ENCODE results near the gene LRRTM4.
"Not testable (repeated sequence)": the region's sequence is repeated elsewhere in the genome, so short reads cannot be mapped to it uniquely, and the experiment has no call there.

Gene LRRTM4

GRCh38 chr2:77161009-77161408 is 361.2 kb downstream of the LRRTM4 start:
- Histone ChIP-seq H3K36me3 (ENCODE audit: insufficient read depth, low read length) (no peaks in the 10 kb centered on the region), H3K9ac (ENCODE audit: low read length) (no peak overlapping the region), H3K4me1 (ENCODE audit: insufficient read depth, low read length) (no peaks in the 10 kb centered on the region), H3K4me3 (ENCODE audit: low read depth in 1 of 2, low read length in 2 of 2) (no peak overlapping the region), H3K9me3 (ENCODE audit: low read length) (no peaks in the 10 kb centered on the region), H3K27me3 (ENCODE audit: control insufficient read depth in 1 of 2, insufficient read depth in 2 of 2, low read length in 2 of 2) (no peaks in the 10 kb centered on the region), H3K27ac (ENCODE audit: low read depth, low read length) (no peak overlapping the region)

GRCh38 chr2:77156599-77156998 is 365.6 kb downstream of the LRRTM4 start:
- no peaks in the 10 kb centered on the region for H3K36me3 ChIP-seq (ENCODE audit: insufficient read depth, low read length)
- no peak overlapping the region for H3K27ac ChIP-seq (ENCODE audit: low read depth, low read length)
- no peaks in the 10 kb centered on the region for H3K27me3 ChIP-seq (ENCODE audit: control insufficient read depth in 1 of 2, insufficient read depth in 2 of 2, low read length in 2 of 2)
- H3K4me3 ChIP-seq (ENCODE audit: low read depth in 1 of 2, low read length in 2 of 2) = no peak overlapping the region
- no peak overlapping the region for H3K9ac ChIP-seq (ENCODE audit: low read length)
- no peaks in the 10 kb centered on the region for H3K4me1 ChIP-seq (ENCODE audit: insufficient read depth, low read length)
- H3K9me3 ChIP-seq (ENCODE audit: low read length) = no peaks in the 10 kb centered on the region

- Histone ChIP-seq H3K4me1 (ENCODE audit: insufficient read depth, low read length) (no peaks in the 10 kb centered on the region), H3K9ac (ENCODE audit: low read length) (no peak overlapping the region), H3K4me3 (ENCODE audit: low read depth in 1 of 2, low read length in 2 of 2) (no peak overlapping the region), H3K27ac (ENCODE audit: low read depth, low read length) (no peak overlapping the region), H3K9me3 (ENCODE audit: low read length) (no peaks in the 10 kb centered on the region), H3K36me3 (ENCODE audit: insufficient read depth, low read length) (no peaks in the 10 kb centered on the region), H3K27me3 (ENCODE audit: control insufficient read depth in 1 of 2, insufficient read depth in 2 of 2, low read length in 2 of 2) (no peaks in the 10 kb centered on the region)
Observed at GRCh38 chr2:77155511-77155910, 366.7 kb downstream of the LRRTM4 start.

GRCh38 chr2:77149565-77149964 is 372.6 kb downstream of the LRRTM4 start:
- no peaks in the 10 kb centered on the region for H3K36me3 ChIP-seq (ENCODE audit: insufficient read depth, low read length)
- H3K4me3 ChIP-seq (ENCODE audit: low read depth in 1 of 2, low read length in 2 of 2) = no peak overlapping the region

GRCh38 chr2:77147153-77147552 is 375.0 kb downstream of the LRRTM4 start:
- no peaks in the 10 kb centered on the region for H3K4me1 ChIP-seq (ENCODE audit: insufficient read depth, low read length)
- H3K4me3 ChIP-seq (ENCODE audit: low read depth in 1 of 2, low read length in 2 of 2) = no peak overlapping the region
- no peak overlapping the region for H3K27ac ChIP-seq (ENCODE audit: low read depth, low read length)
- H3K27me3 ChIP-seq (ENCODE audit: control insufficient read depth in 1 of 2, insufficient read depth in 2 of 2, low read length in 2 of 2) = no peaks in the 10 kb centered on the region
- H3K36me3 ChIP-seq (ENCODE audit: insufficient read depth, low read length) = no peaks in the 10 kb centered on the region
- H3K9ac ChIP-seq (ENCODE audit: low read length) = no peak overlapping the region
- H3K9me3 ChIP-seq (ENCODE audit: low read length) = no peaks in the 10 kb centered on the region

More at GRCh38 chr2:77149565-77149964, 372.6 kb downstream of the LRRTM4 start:
- no peaks in the 10 kb centered on the region for H3K9me3 ChIP-seq (ENCODE audit: low read length)
- H3K27me3 ChIP-seq (ENCODE audit: control insufficient read depth in 1 of 2, insufficient read depth in 2 of 2, low read length in 2 of 2) = no peaks in the 10 kb centered on the region
- no peak overlapping the region for H3K27ac ChIP-seq (ENCODE audit: low read depth, low read length)
- H3K9ac ChIP-seq (ENCODE audit: low read length) = no peak overlapping the region
- H3K4me1 ChIP-seq (ENCODE audit: insufficient read depth, low read length) = no peaks in the 10 kb centered on the region

- Histone ChIP-seq H3K9me3 (ENCODE audit: low read length) (no peaks in the 10 kb centered on the region), H3K36me3 (ENCODE audit: insufficient read depth, low read length) (no peaks in the 10 kb centered on the region), H3K4me3 (ENCODE audit: low read depth in 1 of 2, low read length in 2 of 2) (no peak overlapping the region), H3K27ac (ENCODE audit: low read depth, low read length) (no peak overlapping the region), H3K4me1 (ENCODE audit: insufficient read depth, low read length) (no peaks in the 10 kb centered on the region), H3K9ac (ENCODE audit: low read length) (no peak overlapping the region), H3K27me3 (ENCODE audit: control insufficient read depth in 1 of 2, insufficient read depth in 2 of 2, low read length in 2 of 2) (no peaks in the 10 kb centered on the region)
Observed at GRCh38 chr2:77144772-77145171, 377.4 kb downstream of the LRRTM4 start.

- Histone ChIP-seq H3K9ac (ENCODE audit: low read length) (no peak overlapping the region), H3K36me3 (ENCODE audit: insufficient read depth, low read length) (no peaks in the 10 kb centered on the region), H3K4me1 (ENCODE audit: insufficient read depth, low read length) (no peaks in the 10 kb centered on the region), H3K4me3 (ENCODE audit: low read depth in 1 of 2, low read length in 2 of 2) (no peak overlapping the region), H3K9me3 (ENCODE audit: low read length) (no peaks in the 10 kb centered on the region), H3K27me3 (ENCODE audit: control insufficient read depth in 1 of 2, insufficient read depth in 2 of 2, low read length in 2 of 2) (no peaks in the 10 kb centered on the region), H3K27ac (ENCODE audit: low read depth, low read length) (no peak overlapping the region)
Observed at GRCh38 chr2:77142141-77142540, 380.0 kb downstream of the LRRTM4 start.

GRCh38 chr2:77128479-77128878 is 393.7 kb downstream of the LRRTM4 start:
- H3K27me3 ChIP-seq (ENCODE audit: control insufficient read depth in 1 of 2, insufficient read depth in 2 of 2, low read length in 2 of 2); H3K27ac ChIP-seq (ENCODE audit: low read depth, low read length); H3K9ac ChIP-seq (ENCODE audit: low read length); H3K36me3 ChIP-seq (ENCODE audit: insufficient read depth, low read length); H3K4me3 ChIP-seq (ENCODE audit: low read depth in 1 of 2, low read length in 2 of 2); H3K9me3 ChIP-seq (ENCODE audit: low read length); H3K4me1 ChIP-seq (ENCODE audit: insufficient read depth, low read length): not testable (repeated sequence)

GRCh38 chr2:77127345-77127744 is 394.8 kb downstream of the LRRTM4 start:
- no peak overlapping the region for H3K4me3 ChIP-seq (ENCODE audit: low read depth in 1 of 2, low read length in 2 of 2)
- H3K36me3 ChIP-seq (ENCODE audit: insufficient read depth, low read length) = no peaks in the 10 kb centered on the region
- no peaks in the 10 kb centered on the region for H3K9me3 ChIP-seq (ENCODE audit: low read length)
- no peak overlapping the region for H3K9ac ChIP-seq (ENCODE audit: low read length)
- H3K27me3 ChIP-seq (ENCODE audit: control insufficient read depth in 1 of 2, insufficient read depth in 2 of 2, low read length in 2 of 2) = no peaks in the 10 kb centered on the region
- no peak overlapping the region for H3K27ac ChIP-seq (ENCODE audit: low read depth, low read length)
- no peaks in the 10 kb centered on the region for H3K4me1 ChIP-seq (ENCODE audit: insufficient read depth, low read length)

GRCh38 chr2:77121518-77121917 is 400.7 kb downstream of the LRRTM4 start:
- no peaks in the 10 kb centered on the region for H3K4me1 ChIP-seq (ENCODE audit: insufficient read depth, low read length)
- no peaks in the 10 kb centered on the region for H3K9me3 ChIP-seq (ENCODE audit: low read length)
- H3K27ac ChIP-seq (ENCODE audit: low read depth, low read length) = no peak overlapping the region
- no peak overlapping the region for H3K4me3 ChIP-seq (ENCODE audit: low read depth in 1 of 2, low read length in 2 of 2)
- no peaks in the 10 kb centered on the region for H3K27me3 ChIP-seq (ENCODE audit: control insufficient read depth in 1 of 2, insufficient read depth in 2 of 2, low read length in 2 of 2)
- no peak overlapping the region for H3K9ac ChIP-seq (ENCODE audit: low read length)
- H3K36me3 ChIP-seq (ENCODE audit: insufficient read depth, low read length) = no peaks in the 10 kb centered on the region

- Histone ChIP-seq H3K4me3 (ENCODE audit: low read depth in 1 of 2, low read length in 2 of 2) (no peak overlapping the region), H3K4me1 (ENCODE audit: insufficient read depth, low read length) (no peaks in the 10 kb centered on the region), H3K27me3 (ENCODE audit: control insufficient read depth in 1 of 2, insufficient read depth in 2 of 2, low read length in 2 of 2) (no peaks in the 10 kb centered on the region), H3K9ac (ENCODE audit: low read length) (no peak overlapping the region), H3K9me3 (ENCODE audit: low read length) (no peaks in the 10 kb centered on the region), H3K27ac (ENCODE audit: low read depth, low read length) (no peak overlapping the region), H3K36me3 (ENCODE audit: insufficient read depth, low read length) (no peaks in the 10 kb centered on the region)
Observed at GRCh38 chr2:77119333-77119732, 402.8 kb downstream of the LRRTM4 start.

- no peaks in the 10 kb centered on the region for H3K27me3 ChIP-seq (ENCODE audit: control insufficient read depth in 1 of 2, insufficient read depth in 2 of 2, low read length in 2 of 2)
- no peak overlapping the region for H3K9ac ChIP-seq (ENCODE audit: low read length)
- no peaks in the 10 kb centered on the region for H3K36me3 ChIP-seq (ENCODE audit: insufficient read depth, low read length)
- H3K9me3 ChIP-seq (ENCODE audit: low read length) = no peaks in the 10 kb centered on the region
- H3K4me1 ChIP-seq (ENCODE audit: insufficient read depth, low read length) = no peaks in the 10 kb centered on the region
- H3K27ac ChIP-seq (ENCODE audit: low read depth, low read length) = no peak overlapping the region
- no peak overlapping the region for H3K4me3 ChIP-seq (ENCODE audit: low read depth in 1 of 2, low read length in 2 of 2)
Observed at GRCh38 chr2:77108915-77109314, 413.3 kb downstream of the LRRTM4 start.
